Measurements from ENCODE around the gene PROK1.

GRCh38 chr1:110411173-110411735 lies 39.7 kb upstream of the PROK1 start:
- TF ChIP-seq POLR2A (IDR thresholded peaks at IDR 0.05; ENCODE audit: low read depth, low read length) = no peak
- TF ChIP-seq POLR2AphosphoS5 (IDR thresholded peaks at IDR 0.05; ENCODE audit: low read depth, low read length) = no peak
